ENCODE measurements around the gene B3GNT7.
"Not testable (repeated sequence)": the region's sequence is repeated elsewhere in the genome, so short reads cannot be mapped to it uniquely, and the experiment has no call there.

The B3GNT7 gene

GRCh38 chr2:231367178-231367577 is 28.3 kb upstream of the B3GNT7 start:
- DNase-seq = no peak

GRCh38 chr2:231369580-231370428 is 25.7 kb upstream of the B3GNT7 start:
- no peak for DNase-seq

GRCh38 chr2:231370429-231370748 is 25.1 kb upstream of the B3GNT7 start:
- DNase-seq = no peak

- no peak for DNase-seq
Observed at GRCh38 chr2:231370749-231371429, 24.6 kb upstream of the B3GNT7 start.

- DNase-seq = no peak
Observed at GRCh38 chr2:231371430-231372054, 24.0 kb upstream of the B3GNT7 start.

GRCh38 chr2:231372326-231372725 is 23.2 kb upstream of the B3GNT7 start:
- DNase-seq = no peak

- DNase-seq = no peak
Observed at GRCh38 chr2:231373184-231373583, 22.3 kb upstream of the B3GNT7 start.

- DNase-seq = no peak
Observed at GRCh38 chr2:231373786-231374349, 21.6 kb upstream of the B3GNT7 start.

GRCh38 chr2:231374771-231375170 is 20.7 kb upstream of the B3GNT7 start:
- DNase-seq = no peak

GRCh38 chr2:231375994-231376615 is 19.4 kb upstream of the B3GNT7 start:
- not testable (repeated sequence) for DNase-seq

- no peak for DNase-seq
Observed at GRCh38 chr2:231376857-231377256, 18.7 kb upstream of the B3GNT7 start.

- DNase-seq = no peak
Observed at GRCh38 chr2:231378026-231378722, 17.3 kb upstream of the B3GNT7 start.

- DNase-seq = no peak
Observed at GRCh38 chr2:231379266-231380215, 16.0 kb upstream of the B3GNT7 start.

- DNase-seq = no peak
Observed at GRCh38 chr2:231380307-231380706, 15.2 kb upstream of the B3GNT7 start.

GRCh38 chr2:231380991-231381847 is 14.3 kb upstream of the B3GNT7 start:
- no peak for DNase-seq

- DNase-seq = no peak
Observed at GRCh38 chr2:231382116-231382515, 13.4 kb upstream of the B3GNT7 start.

GRCh38 chr2:231383416-231384108 is 11.9 kb upstream of the B3GNT7 start:
- no peak for DNase-seq

GRCh38 chr2:231384109-231384435 is 11.4 kb upstream of the B3GNT7 start:
- DNase-seq = no peak

- DNase-seq = no peak
Observed at GRCh38 chr2:231384970-231385369, 10.5 kb upstream of the B3GNT7 start.

GRCh38 chr2:231385429-231385828 is 10.1 kb upstream of the B3GNT7 start:
- no peak for DNase-seq
